Measurements from ENCODE around the gene SLC27A6.

GRCh38 chr5:129053438-129053837 is 88.2 kb downstream of the SLC27A6 start:
- TF ChIP-seq, protein P1, sequence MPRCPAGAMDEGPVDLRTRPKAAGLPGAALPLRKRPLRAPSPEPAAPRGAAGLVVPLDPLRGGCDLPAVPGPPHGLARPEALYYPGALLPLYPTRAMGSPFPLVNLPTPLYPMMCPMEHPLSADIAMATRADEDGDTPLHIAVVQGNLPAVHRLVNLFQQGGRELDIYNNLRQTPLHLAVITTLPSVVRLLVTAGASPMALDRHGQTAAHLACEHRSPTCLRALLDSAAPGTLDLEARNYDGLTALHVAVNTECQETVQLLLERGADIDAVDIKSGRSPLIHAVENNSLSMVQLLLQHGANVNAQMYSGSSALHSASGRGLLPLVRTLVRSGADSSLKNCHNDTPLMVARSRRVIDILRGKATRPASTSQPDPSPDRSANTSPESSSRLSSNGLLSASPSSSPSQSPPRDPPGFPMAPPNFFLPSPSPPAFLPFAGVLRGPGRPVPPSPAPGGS (CRISPR knock-in tag; IDR thresholded peaks at IDR 0.05), result no peak
- no peak for TF ChIP-seq YY1 (IDR thresholded peaks at IDR 0.05; ENCODE audit: insufficient read depth, insufficient replicate concordance, low read depth, low read length)
- TF ChIP-seq, protein P2, sequence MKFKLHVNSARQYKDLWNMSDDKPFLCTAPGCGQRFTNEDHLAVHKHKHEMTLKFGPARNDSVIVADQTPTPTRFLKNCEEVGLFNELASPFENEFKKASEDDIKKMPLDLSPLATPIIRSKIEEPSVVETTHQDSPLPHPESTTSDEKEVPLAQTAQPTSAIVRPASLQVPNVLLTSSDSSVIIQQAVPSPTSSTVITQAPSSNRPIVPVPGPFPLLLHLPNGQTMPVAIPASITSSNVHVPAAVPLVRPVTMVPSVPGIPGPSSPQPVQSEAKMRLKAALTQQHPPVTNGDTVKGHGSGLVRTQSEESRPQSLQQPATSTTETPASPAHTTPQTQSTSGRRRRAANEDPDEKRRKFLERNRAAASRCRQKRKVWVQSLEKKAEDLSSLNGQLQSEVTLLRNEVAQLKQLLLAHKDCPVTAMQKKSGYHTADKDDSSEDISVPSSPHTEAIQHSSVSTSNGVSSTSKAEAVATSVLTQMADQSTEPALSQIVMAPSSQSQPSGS (CRISPR knock-in tag; IDR thresholded peaks at IDR 0.05), result no peak
- TF ChIP-seq, protein P3, sequence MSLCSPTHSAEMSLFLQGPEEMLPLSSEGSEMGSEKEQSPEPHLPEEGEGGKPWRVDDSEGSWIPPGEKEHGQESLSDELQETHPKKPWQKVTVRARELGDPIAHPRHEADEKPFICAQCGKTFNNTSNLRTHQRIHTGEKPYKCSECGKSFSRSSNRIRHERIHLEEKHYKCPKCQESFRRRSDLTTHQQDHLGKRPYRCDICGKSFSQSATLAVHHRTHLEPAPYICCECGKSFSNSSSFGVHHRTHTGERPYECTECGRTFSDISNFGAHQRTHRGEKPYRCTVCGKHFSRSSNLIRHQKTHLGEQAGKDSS (CRISPR knock-in tag; IDR thresholded peaks at IDR 0.05; ENCODE audit: borderline replicate concordance, low read depth), result no peak
- TF ChIP-seq, protein P4, sequence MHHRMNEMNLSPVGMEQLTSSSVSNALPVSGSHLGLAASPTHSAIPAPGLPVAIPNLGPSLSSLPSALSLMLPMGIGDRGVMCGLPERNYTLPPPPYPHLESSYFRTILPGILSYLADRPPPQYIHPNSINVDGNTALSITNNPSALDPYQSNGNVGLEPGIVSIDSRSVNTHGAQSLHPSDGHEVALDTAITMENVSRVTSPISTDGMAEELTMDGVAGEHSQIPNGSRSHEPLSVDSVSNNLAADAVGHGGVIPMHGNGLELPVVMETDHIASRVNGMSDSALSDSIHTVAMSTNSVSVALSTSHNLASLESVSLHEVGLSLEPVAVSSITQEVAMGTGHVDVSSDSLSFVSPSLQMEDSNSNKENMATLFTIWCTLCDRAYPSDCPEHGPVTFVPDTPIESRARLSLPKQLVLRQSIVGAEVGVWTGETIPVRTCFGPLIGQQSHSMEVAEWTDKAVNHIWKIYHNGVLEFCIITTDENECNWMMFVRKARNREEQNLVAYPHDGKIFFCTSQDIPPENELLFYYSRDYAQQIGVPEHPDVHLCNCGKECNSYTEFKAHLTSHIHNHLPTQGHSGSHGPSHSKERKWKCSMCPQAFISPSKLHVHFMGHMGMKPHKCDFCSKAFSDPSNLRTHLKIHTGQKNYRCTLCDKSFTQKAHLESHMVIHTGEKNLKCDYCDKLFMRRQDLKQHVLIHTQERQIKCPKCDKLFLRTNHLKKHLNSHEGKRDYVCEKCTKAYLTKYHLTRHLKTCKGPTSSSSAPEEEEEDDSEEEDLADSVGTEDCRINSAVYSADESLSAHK (CRISPR knock-in tag; IDR thresholded peaks at IDR 0.05; ENCODE audit: borderline replicate concordance), result no peak
- TF ChIP-seq SIN3A (IDR thresholded peaks at IDR 0.05; ENCODE audit: borderline replicate concordance, low read depth, low read length), result no peak
- TF ChIP-seq GABPB1 (CRISPR knock-in tag; IDR thresholded peaks at IDR 0.05), result no peak
